ENCODE data around the gene CMTM2. TPM values are rescaled to one million over a fixed set of nuclear protein-coding genes. Genes with fewer than 3 reads are reported as not detected.

CMTM2 gene
- total and polyA plus RNA-seq, 9 of the 15 experiments (the other 6 are each of a cell fraction or from before 2014, with no cell fraction given), result not detected

- TF ChIP-seq ZMIZ1 (IDR thresholded peaks at IDR 0.05; ENCODE audit: low read depth in 2 of 2, low read length in 2 of 2), result peak in 1 of 2 experiments; percentile 73; a peak in 2 of 4 replicates
- TF ChIP-seq HMG20A (CRISPR knock-in tag; conservative IDR thresholded peaks at IDR 0.05), result no peak
- TF ChIP-seq CBFA2T3 (IDR thresholded peaks at IDR 0.05), result peak; percentile 98
- TF ChIP-seq NFE2 (IDR thresholded peaks at IDR 0.05; ENCODE audit: low read depth), result 0 out of 2 replicates have a peak, but pooled peaks have one; percentile 4
- peak; percentile 36 for TF ChIP-seq HDAC3 (IDR thresholded peaks at IDR 0.05; ENCODE audit: borderline replicate concordance, partially characterized antibody)
- no peak for TF ChIP-seq CREBBP (IDR thresholded peaks at IDR 0.05; ENCODE audit: low read depth, low read length)
- peak in 1 of 2 experiments; percentile 52; a peak in 1 of 4 replicates for TF ChIP-seq TBL1XR1 (IDR thresholded peaks at IDR 0.05; ENCODE audit: low read length in 2 of 2)
- no peak for TF ChIP-seq SNAPC5 (CRISPR knock-in tag; IDR thresholded peaks at IDR 0.05)
- TF ChIP-seq ZNF551 (CRISPR knock-in tag; IDR thresholded peaks at IDR 0.05), result no peak
- TF ChIP-seq SOX6 (IDR thresholded peaks at IDR 0.05), result peak; percentile 90
- TF ChIP-seq CCNT2 (IDR thresholded peaks at IDR 0.05; ENCODE audit: borderline replicate concordance, extremely low read depth, insufficient read length, low read depth, low read length), result peak; percentile 68
- peak; percentile 58; the same call in 1 of the 2 replicates for TF ChIP-seq HDAC2 (IDR thresholded peaks at IDR 0.05)
- TF ChIP-seq CREB1 (IDR thresholded peaks at IDR 0.05), result peak; percentile 63
- no peak for TF ChIP-seq CREB1 (CRISPR knock-in tag; IDR thresholded peaks at IDR 0.05)
- 0 out of 2 replicates have a peak, but pooled peaks have one; percentile 1 for TF ChIP-seq FOSL1 (tag; conservative IDR thresholded peaks at IDR 0.05)
- 0 out of 2 replicates have a peak, but pooled peaks have one; percentile 10 for TF ChIP-seq NFATC3 (IDR thresholded peaks at IDR 0.05)
- no peak for TF ChIP-seq MED1 (CRISPR knock-in tag; IDR thresholded peaks at IDR 0.05; ENCODE audit: borderline replicate concordance)
- TF ChIP-seq, protein P1, sequence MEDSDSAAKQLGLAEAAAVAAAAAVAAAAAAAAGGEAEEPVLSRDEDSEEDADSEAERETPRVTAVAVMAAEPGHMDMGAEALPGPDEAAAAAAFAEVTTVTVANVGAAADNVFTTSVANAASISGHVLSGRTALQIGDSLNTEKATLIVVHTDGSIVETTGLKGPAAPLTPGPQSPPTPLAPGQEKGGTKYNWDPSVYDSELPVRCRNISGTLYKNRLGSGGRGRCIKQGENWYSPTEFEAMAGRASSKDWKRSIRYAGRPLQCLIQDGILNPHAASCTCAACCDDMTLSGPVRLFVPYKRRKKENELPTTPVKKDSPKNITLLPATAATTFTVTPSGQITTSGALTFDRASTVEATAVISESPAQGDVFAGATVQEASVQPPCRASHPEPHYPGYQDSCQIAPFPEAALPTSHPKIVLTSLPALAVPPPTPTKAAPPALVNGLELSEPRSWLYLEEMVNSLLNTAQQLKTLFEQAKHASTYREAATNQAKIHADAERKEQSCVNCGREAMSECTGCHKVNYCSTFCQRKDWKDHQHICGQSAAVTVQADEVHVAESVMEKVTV (CRISPR knock-in tag; IDR thresholded peaks at IDR 0.05), result no peak
- TF ChIP-seq ZNF263 (CRISPR knock-in tag; IDR thresholded peaks at IDR 0.05; ENCODE audit: borderline replicate concordance), result no peak
- TF ChIP-seq ZNF174 (CRISPR knock-in tag; IDR thresholded peaks at IDR 0.05), result no peak
Measured at GRCh38 chr16:66617728-66618127, 38.5 kb downstream of the CMTM2 start (continued).

Measured in K562 (cell line).